HL-60 (cell line): ENCODE measurements around the gene MYO7A.

Experiments
- CTCF ChIP-seq: IDR thresholded peaks from one replicate; pipeline ENCODE4 v1.5.1; 2011; ENCODE audit warnings: low read length, control low read depth, inconsistent platforms; ENCODE audit not compliant: insufficient read depth
- GABPA ChIP-seq: IDR thresholded peaks from 2 replicates; pipeline ENCODE4 v1.6.1; 2012; ENCODE audit warnings: low read depth

GRCh38 chr11:77211040-77211451 is 83.0 kb downstream of the MYO7A start:
- TF ChIP-seq GABPA (no peak), CTCF (no peak)
